Psoas muscle (tissue), 8 donors: ENCODE data around the gene TRIM41. TPM values are rescaled to one million over a fixed set of nuclear protein-coding genes. Genes with fewer than 3 reads are reported as not detected.
"Not testable (repeated sequence)": the region's sequence is repeated elsewhere in the genome, so short reads cannot be mapped to it uniquely, and the experiment has no call there.

Experiments used
- ATAC-seq, 4 donors: fragments of 200-7000 bp; cut with Tn5 transposase; one replicate each; pipeline ENCODE4 v1.9.1; 2020; ENCODE audit warnings: moderate library complexity in 3 of 4, mild to moderate bottlenecking in 2 of 4
- DNase-seq, 2 donors: peaks; one replicate each; pipeline ENCODE4 v3.0.0-alpha.2; 2020
- H3K27ac ChIP-seq: fragments of 200-600 bp; one replicate; pipeline ENCODE4 v1.8.0; 2022
- H3K27me3 ChIP-seq, 3 donors: fragments of 200-600 bp in 1 of 3; one replicate each; pipeline versions ENCODE4 v1.6.1 to v1.8.0; 2013 to 2022; ENCODE audit warnings: low read length in 2 of 3, mild to moderate bottlenecking in 2 of 3, moderate library complexity in 1 of 3; ENCODE audit not compliant: insufficient read depth in 3 of 3
- H3K36me3 ChIP-seq, 2 donors: fragments of 200-600 bp in 1 of 2; one replicate each; pipeline versions ENCODE4 v1.6.1 to v1.8.0; 2013 to 2022; ENCODE audit warnings: low read depth in 1 of 2, mild to moderate bottlenecking in 1 of 2, moderate library complexity in 1 of 2; ENCODE audit not compliant: insufficient read depth in 1 of 2
- H3K4me1 ChIP-seq: fragments of 200-600 bp; one replicate; pipeline ENCODE4 v1.8.0; 2022
- H3K4me3 ChIP-seq: fragments of 200-600 bp; one replicate; pipeline ENCODE4 v1.8.0; 2022; ENCODE audit warnings: mild to moderate bottlenecking
- H3K9me3 ChIP-seq: fragments of 200-600 bp; one replicate; pipeline ENCODE4 v1.8.0; 2022
- CTCF ChIP-seq: fragments of 200-600 bp; IDR thresholded peaks from one replicate; pipeline ENCODE4 v1.8.0; 2022; ENCODE audit warnings: antibody characterized with exemption
- WGBS, 3 donors: extraction: QIAGEN DNeasy Blood & Tissue Kit; methylation state at CpG; one replicate each; pipeline versions ENCODE4 v1.1.6 to v1.1.7; 2013; 5-methylcytosine and 5-hydroxymethylcytosine counted together
- intact Hi-C, 2 donors: fragments of 100-400 bp; cut with DNase I; formaldehyde crosslinking; loops; one replicate each; pipeline versions ENCODE4 v1.11.0 to v1.14.2; 2022
- polyA plus RNA-seq, 3 donors: library from polyadenylated mRNA; stranded (reverse); fragments of 200-250 nt; gene quantifications; one replicate each; pipeline ENCODE4 v1.2.3, GENCODE V29; 2013
- total RNA-seq, 4 donors: library from RNA; stranded (reverse); fragmentation: NEBNext Ultra II Directional in 2 of 4; extraction: Animal tissue kit (Norgen Biotek cat#: 25700) in 2 of 4; gene quantifications; one replicate each; pipeline versions ENCODE4 v1.2.1 to v1.2.4, GENCODE V29; 2021 to 2023
- donor health status: healthy with polysubstance abuse.
- donor health status: DM: no; HTN: no; CAD: no; lungs with moderate emphysema.
- donor health status: Bipolar disorder and iron deficiency.
- donor health status: healthy.
- donor health status: DM: yes; HTN: yes; CAD: no.
- donor health status: DM: no; HTN: no; CAD: no.
- donor health status: DM: no; HTN: no; CAD: no.
- donor health status: DM: yes; HTN: yes; CAD: no.

Gene TRIM41
- total and polyA plus RNA-seq, 7 donors: 12.5 to 44.0 (median 30.3) TPM

GRCh38 chr5:181260720-181261319 is 37.7 kb downstream of the TRIM41 start, which contains the start of gene TRIM52:
TRIM52 (minus strand) TSS chr5:181261143; CDS start chr5:181260813, 330 bp downstream.
- Histone ChIP-seq H3K9me3 (no peaks in the 10 kb centered on the region), H3K27me3 (no peaks in the 10 kb centered on the region), H3K27ac (peak within 1 kb of the TSS; percentile 99), H3K4me3 (peak within 1 kb of the TSS; percentile 100), H3K36me3 (peaks cover 3 to 37% of the 10 kb centered on the region in 2 donors), H3K4me1 (peaks cover 53% of the 10 kb centered on the region)
- DNase-seq (peak; percentile 94 to 97), ATAC-seq (peak; percentile 90 to 95 (median 92))
- WGBS, 3 donors: 0 to 1% (median 0%) methylated on average over 41 to 43 of the region's 43 CpGs
- intact Hi-C loops: loop anchor here (1.0 to 5.0 kb wide), 4 partner anchors 16 to 74 kb away; partner anchors contain the start of gene TRIM41 (in 1 of the 2)
- TF ChIP-seq CTCF: no peak

DNA sequence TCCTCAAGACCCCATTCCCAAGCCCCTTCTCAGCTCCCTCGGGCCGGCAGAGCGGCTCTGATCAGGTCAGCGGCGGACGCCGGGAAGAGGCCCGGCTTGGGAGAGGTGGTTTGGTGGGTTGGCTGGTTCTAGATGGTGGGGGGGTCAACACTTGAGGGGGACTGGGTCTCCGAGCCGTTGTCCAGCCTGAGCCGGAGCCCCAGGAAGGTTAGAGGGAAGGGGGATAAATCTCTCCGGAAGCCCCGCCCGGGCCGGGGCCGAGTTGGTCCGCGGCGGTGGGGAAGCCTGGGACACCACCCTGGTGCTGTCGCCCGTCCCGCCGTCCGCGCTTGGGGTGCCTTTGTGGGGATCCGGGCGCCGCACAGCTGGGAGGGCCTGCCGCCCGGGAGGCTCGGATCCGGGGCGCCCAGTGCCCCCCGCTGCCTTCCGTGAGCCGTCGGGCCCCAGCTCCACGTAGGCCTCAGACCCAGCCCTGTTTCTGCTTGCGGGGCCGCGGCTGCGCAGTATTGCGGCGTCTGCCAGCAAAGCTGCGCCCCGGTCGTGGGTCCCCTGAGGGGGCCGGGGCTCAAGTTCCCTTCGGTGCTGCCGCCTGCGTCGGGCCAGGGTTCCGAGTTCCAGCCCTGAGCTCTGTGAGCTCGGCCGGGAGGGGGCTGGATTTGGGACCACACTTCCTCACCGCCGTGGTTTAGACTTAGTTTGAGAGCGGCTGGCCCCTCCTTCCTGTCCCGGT is 38.4 kb downstream of the TRIM41 start:
- H3K9me3 ChIP-seq: no peaks in the 10 kb centered on the region
- intact Hi-C loops: loop anchor here (1.0 to 5.0 kb wide), 3 partner anchors 17 to 74 kb away; partner anchors contain the start of gene TRIM41 (in 1 of the 2)
- peak overlapping the region; percentile 99 for H3K27ac ChIP-seq
- H3K36me3 ChIP-seq: peaks cover 3 to 33% of the 10 kb centered on the region in 2 donors
- DNase-seq (peak; percentile 74 to 84), ATAC-seq (peak; percentile 67 to 76 (median 72))
- WGBS, 3 donors: 0 to 1% (median 1%) methylated on average over 43 to 59 of the region's 59 CpGs
- H3K4me3 ChIP-seq: peak overlapping the region; percentile 100
- no peaks in the 10 kb centered on the region for H3K27me3 ChIP-seq
- TF ChIP-seq CTCF: no peak
- peaks cover 47% of the 10 kb centered on the region for H3K4me1 ChIP-seq

- intact Hi-C loops: loop anchor here in 1 of 2 donors (5.0 kb wide), 1 partner anchor 76 kb away; no protein-coding TSS in a partner anchor
- no peak for DNase-seq
- 64 to 77% (median 71%) methylated on average over 5 of the region's 5 CpGs for WGBS, 3 donors
- no peak for TF ChIP-seq CTCF
- Histone ChIP-seq H3K4me1 (peaks cover 25% of the 10 kb centered on the region), H3K4me3 (no peak overlapping the region), H3K27ac (no peak overlapping the region), H3K9me3 (no peaks in the 10 kb centered on the region), H3K27me3 (no peaks in the 10 kb centered on the region), H3K36me3 (peaks cover 0 to 14% of the 10 kb centered on the region in 2 donors)
- no peak for ATAC-seq
These were observed 40.6 kb downstream of the TRIM41 start for GRCh38 chr5:181263633-181264032.

DNA sequence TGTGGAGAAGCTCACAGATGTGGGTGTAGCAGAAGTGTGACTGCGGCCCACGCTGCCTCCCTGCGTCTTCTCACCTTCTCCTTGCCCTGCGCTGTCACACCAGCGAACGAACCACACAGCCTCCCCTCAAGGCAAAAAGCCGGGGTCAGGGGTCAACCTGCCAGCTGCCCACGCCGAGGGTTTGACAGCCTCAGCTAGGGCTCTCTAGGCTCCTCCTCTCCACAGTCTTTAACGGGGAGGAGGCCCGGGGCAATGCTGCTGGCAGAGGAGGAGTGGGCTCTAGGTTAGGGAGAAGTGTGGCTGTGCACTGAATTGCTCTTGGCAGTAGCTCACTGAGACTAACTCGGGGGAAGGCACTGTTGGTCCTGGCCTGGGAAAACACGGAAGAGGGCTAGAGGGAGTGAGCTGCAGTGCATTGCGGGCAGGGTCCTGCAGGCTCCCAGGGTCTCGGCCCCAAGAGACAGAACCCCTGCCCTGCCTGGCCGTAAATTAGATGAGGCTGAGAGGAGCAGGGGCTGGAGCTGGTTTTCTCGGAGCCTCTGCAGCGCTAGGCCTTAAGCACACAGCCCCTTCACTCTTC is 42.1 kb downstream of the TRIM41 start:
- no peak overlapping the region for H3K27ac ChIP-seq
- H3K4me3 ChIP-seq: no peak overlapping the region
- H3K4me1 ChIP-seq: peaks cover 10% of the 10 kb centered on the region
- intact Hi-C loops: no loop called here
- ATAC-seq (no peak), DNase-seq (no peak)
- peaks cover 0 to 14% of the 10 kb centered on the region in 2 donors for H3K36me3 ChIP-seq
- H3K27me3 ChIP-seq: no peaks in the 10 kb centered on the region
- WGBS, 3 donors: 68 to 74% (median 69%) methylated on average over 15 to 18 of the region's 18 CpGs
- no peaks in the 10 kb centered on the region for H3K9me3 ChIP-seq
- no peak for TF ChIP-seq CTCF

DNA sequence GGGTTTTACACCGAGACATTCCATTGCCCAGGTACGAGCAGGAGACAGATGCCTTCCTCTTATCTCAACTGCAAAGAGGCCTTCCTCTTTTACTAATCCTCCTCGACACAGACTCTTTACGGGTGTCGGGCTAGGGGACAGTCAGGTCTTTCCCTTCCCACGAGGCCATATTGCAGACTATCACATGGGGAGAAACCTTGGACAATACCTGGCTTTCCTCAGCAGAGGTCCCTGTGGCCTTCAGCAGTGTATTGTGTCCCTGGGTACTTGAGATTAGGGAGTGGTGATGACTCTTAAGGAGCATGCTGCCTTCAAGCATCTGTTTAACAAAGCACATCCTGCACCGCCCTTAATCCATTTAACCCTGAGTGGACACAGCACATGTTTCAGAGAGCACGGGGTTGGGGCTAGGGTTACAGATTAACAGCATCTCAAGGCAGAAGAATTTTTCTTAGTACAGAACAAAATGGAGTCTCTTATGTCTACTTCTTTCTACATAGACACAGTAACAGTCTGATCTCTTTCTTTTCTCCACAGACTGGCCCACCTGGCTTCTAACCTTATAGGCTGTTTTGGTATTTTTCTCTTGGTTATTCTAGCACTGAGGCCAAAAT is 44.3 kb downstream of the TRIM41 start:
- H3K9me3 ChIP-seq, H3K27ac ChIP-seq, H3K27me3 ChIP-seq, ATAC-seq, intact Hi-C loops, DNase-seq, H3K4me3 ChIP-seq, H3K4me1 ChIP-seq: not testable (repeated sequence)
- WGBS, 3 donors: 55 to 67% (median 65%) methylated on average over 8 of the region's 8 CpGs
- H3K36me3 ChIP-seq: peaks cover 0 to 21% of the 10 kb centered on the region in 2 donors

- H3K9me3 ChIP-seq, DNase-seq, H3K27ac ChIP-seq, H3K27me3 ChIP-seq, H3K4me1 ChIP-seq, intact Hi-C loops, ATAC-seq, H3K4me3 ChIP-seq: not testable (repeated sequence)
- 78 to 85% (median 79%) methylated on average over 12 of the region's 12 CpGs for WGBS, 3 donors
- peaks cover 0 to 23% of the 10 kb centered on the region in 2 donors for H3K36me3 ChIP-seq
These were observed 44.8 kb downstream of the TRIM41 start for GRCh38 chr5:181267907-181268306.
